ENCODE measurements around the gene ITGB5. TPM values are rescaled to one million over a fixed set of nuclear protein-coding genes. Genes with fewer than 3 reads are reported as not detected.

ITGB5 gene
- total RNA-seq, 1 experiment from 2014 or later, result 77.8 TPM

DNA sequence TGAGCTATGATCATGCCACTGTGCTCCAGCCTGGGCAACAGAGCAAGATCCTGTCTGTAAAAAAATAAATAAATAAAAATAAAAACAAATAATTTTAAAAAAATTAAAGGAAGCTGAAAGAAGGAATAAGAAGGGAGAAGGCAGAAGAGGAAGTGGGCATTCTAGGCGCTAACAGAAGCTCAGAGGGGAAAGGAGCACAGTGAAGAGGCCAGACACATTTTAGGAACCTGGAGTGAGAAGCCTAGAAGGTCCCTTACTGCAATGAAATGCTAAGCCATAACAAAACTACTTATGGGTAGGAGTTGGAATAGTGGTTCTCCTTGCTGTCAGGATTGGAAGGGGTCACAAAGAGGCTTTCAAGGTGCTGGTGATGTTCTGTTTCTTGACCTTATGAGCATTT is 64.0 kb downstream of the ITGB5 start:
- ChIA-PET CTCF (no interaction called here), POLR2A (no interaction called here), RAD21 (ENCODE audit: low non-redundant PET in 1 of 2, low total read pairs in 2 of 2, uncharacterized antibody in 2 of 2, unreplicated experiment in 2 of 2) (no interaction called here)
- no peak overlapping the region for H3K4me2 ChIP-seq (ENCODE audit: low read length)
- no peaks in the 10 kb centered on the region for H3K79me2 ChIP-seq (ENCODE audit: insufficient read depth, low read length)
- H3K36me3 ChIP-seq (ENCODE audit: control insufficient read depth in 1 of 2, insufficient read depth in 2 of 2, low read length in 2 of 2), result 0 out of 4 replicates have a peak, but pooled peaks cover 0 to 3% of the 10 kb centered on the region in 2 experiments
- H3K9ac ChIP-seq (ENCODE audit: low read length), result no peak overlapping the region
- intact Hi-C loops (cut with micrococcal nuclease), result no loop called here
- H3K9me2 ChIP-seq (ENCODE audit: insufficient read depth), result no peaks in the 10 kb centered on the region
- no peak for TF ChIP-seq RAD21 (IDR thresholded peaks at IDR 0.05; ENCODE audit: low read depth)
- no peak for TF ChIP-seq ZFX (IDR thresholded peaks at IDR 0.05)
- TF ChIP-seq, protein P1, sequence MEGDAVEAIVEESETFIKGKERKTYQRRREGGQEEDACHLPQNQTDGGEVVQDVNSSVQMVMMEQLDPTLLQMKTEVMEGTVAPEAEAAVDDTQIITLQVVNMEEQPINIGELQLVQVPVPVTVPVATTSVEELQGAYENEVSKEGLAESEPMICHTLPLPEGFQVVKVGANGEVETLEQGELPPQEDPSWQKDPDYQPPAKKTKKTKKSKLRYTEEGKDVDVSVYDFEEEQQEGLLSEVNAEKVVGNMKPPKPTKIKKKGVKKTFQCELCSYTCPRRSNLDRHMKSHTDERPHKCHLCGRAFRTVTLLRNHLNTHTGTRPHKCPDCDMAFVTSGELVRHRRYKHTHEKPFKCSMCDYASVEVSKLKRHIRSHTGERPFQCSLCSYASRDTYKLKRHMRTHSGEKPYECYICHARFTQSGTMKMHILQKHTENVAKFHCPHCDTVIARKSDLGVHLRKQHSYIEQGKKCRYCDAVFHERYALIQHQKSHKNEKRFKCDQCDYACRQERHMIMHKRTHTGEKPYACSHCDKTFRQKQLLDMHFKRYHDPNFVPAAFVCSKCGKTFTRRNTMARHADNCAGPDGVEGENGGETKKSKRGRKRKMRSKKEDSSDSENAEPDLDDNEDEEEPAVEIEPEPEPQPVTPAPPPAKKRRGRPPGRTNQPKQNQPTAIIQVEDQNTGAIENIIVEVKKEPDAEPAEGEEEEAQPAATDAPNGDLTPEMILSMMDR (IDR thresholded peaks at IDR 0.05 in 2 of 3, conservative IDR thresholded peaks at IDR 0.05 in 1 of 3; ENCODE audit: borderline replicate concordance in 1 of 3, insufficient read depth in 1 of 3, low read depth in 2 of 3, low read length in 2 of 3), result no peak
- no peak for TF ChIP-seq JUND (IDR thresholded peaks at IDR 0.05)
- TF ChIP-seq EZH2phosphoT487 (IDR thresholded peaks at IDR 0.05; ENCODE audit: borderline replicate concordance), result no peak
- no peak for TF ChIP-seq ELF1 (IDR thresholded peaks at IDR 0.05; ENCODE audit: borderline replicate concordance, low read depth)
- no peak for TF ChIP-seq SP1 (IDR thresholded peaks at IDR 0.05; ENCODE audit: low read depth)
- no peak for TF ChIP-seq FOSL1 (IDR thresholded peaks at IDR 0.05; ENCODE audit: low read depth)
- no peak for TF ChIP-seq TCF7L2 (IDR thresholded peaks at IDR 0.05; ENCODE audit: borderline replicate concordance, extremely low read depth, insufficient read depth, insufficient read length)
- no peak for TF ChIP-seq POLR2AphosphoS5 (IDR thresholded peaks at IDR 0.05; ENCODE audit: low read depth, low read length)
- TF ChIP-seq ZNF274 (IDR thresholded peaks at IDR 0.05; ENCODE audit: low read depth, low read length), result no peak
- peaks cover 11 to 27% of the 10 kb centered on the region in 2 experiments; a peak in 3 of 4 replicates for H3K4me1 ChIP-seq (ENCODE audit: control insufficient read depth in 1 of 2, insufficient read depth in 2 of 2, low read length in 2 of 2)
- no peak overlapping the region for H3K27ac ChIP-seq (ENCODE audit: low read depth, low read length)
- no peaks in the 10 kb centered on the region for H4K20me1 ChIP-seq (ENCODE audit: insufficient read depth)
- no peaks in the 10 kb centered on the region for H3K9me3 ChIP-seq (ENCODE audit: control insufficient read depth in 1 of 2, insufficient read depth in 1 of 2, low read depth in 1 of 2, low read length in 2 of 2)
- no TSS peak for BruUV-seq (replicated peaks)
- no peaks in the 10 kb centered on the region for H3K27me3 ChIP-seq (ENCODE audit: insufficient read depth, low read length)
- H3K4me3 ChIP-seq (replicated peaks in 1 of 2; ENCODE audit: low read depth in 1 of 2, low read length in 2 of 2), result no peak overlapping the region
- no peak overlapping the region for H2AFZ ChIP-seq (ENCODE audit: low read depth, low read length, poor library complexity, severe bottlenecking)
- ATAC-seq, result no peak
- DNase-seq (ENCODE audit: low read depth, low spot score), result no peak
